ENCODE data around the gene AP3B1.

AP3B1 gene

DNA sequence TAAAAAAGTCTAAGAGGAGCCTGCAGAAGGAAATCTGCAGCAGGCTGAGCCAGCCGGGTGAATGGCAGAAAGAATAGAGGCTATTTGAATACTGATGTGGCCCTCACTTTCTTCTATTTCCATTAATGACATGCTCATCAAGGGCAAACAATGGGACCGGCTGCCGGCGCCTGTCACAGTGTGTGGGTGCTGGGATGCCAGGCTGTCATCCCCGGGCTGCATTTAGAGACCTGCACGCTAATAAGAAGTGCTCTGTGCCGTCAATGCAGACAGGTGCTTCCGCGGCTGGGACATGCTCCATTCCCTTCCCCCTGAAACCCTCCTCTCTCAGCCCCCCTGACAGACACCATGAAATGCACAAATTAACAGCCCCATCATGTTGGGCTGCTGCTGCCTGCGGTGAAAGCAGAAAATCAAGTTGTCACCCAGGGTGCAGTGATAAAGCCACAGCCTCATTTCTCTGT, 300.6 kb downstream of the AP3B1 start:
- no peak overlapping the region for H3K27ac ChIP-seq (ENCODE audit: low read depth, low read length, poor library complexity, severe bottlenecking)
- H3K79me2 ChIP-seq (ENCODE audit: insufficient read depth, low read length): no peaks in the 10 kb centered on the region
- H3K9me2 ChIP-seq (ENCODE audit: low read depth, low read length): no peaks in the 10 kb centered on the region
- no peak for TF ChIP-seq CTCF (IDR thresholded peaks at IDR 0.05; ENCODE audit: low read length)
- no peak for TF ChIP-seq EZH2 (IDR thresholded peaks at IDR 0.05; ENCODE audit: borderline replicate concordance, low read length)
- no peaks in the 10 kb centered on the region for H4K20me1 ChIP-seq (ENCODE audit: insufficient read depth, low read length)
- no peaks in the 10 kb centered on the region for H3K9me3 ChIP-seq (ENCODE audit: low read length)
- no peak overlapping the region for H3K9ac ChIP-seq (ENCODE audit: low read length)
- H2AFZ ChIP-seq (ENCODE audit: low read length): no peak overlapping the region
- H3K4me2 ChIP-seq (ENCODE audit: low read length): no peak overlapping the region
- H3K36me3 ChIP-seq (ENCODE audit: insufficient read depth, low read length): no peaks in the 10 kb centered on the region
- H3K27me3 ChIP-seq (ENCODE audit: insufficient read depth, low read length): no peaks in the 10 kb centered on the region
- H3K4me3 ChIP-seq (ENCODE audit: low read depth, low read length, poor library complexity, severe bottlenecking): no peak overlapping the region
- no peaks in the 10 kb centered on the region for H3K4me1 ChIP-seq (ENCODE audit: insufficient read depth, low read length, severe bottlenecking)
- no peaks in the 10 kb centered on the region for H3F3A ChIP-seq (ENCODE audit: insufficient read depth, low read length)

GRCh38 chr5:77993141-77993854, 301.2 kb downstream of the AP3B1 start:
- Histone ChIP-seq H3K27ac (ENCODE audit: low read depth, low read length, poor library complexity, severe bottlenecking) (no peak overlapping the region), H3K79me2 (ENCODE audit: insufficient read depth, low read length) (no peaks in the 10 kb centered on the region), H3K36me3 (ENCODE audit: insufficient read depth, low read length) (no peaks in the 10 kb centered on the region), H3K4me2 (ENCODE audit: low read length) (no peak overlapping the region), H3F3A (ENCODE audit: insufficient read depth, low read length) (no peaks in the 10 kb centered on the region), H3K9me2 (ENCODE audit: low read depth, low read length) (no peaks in the 10 kb centered on the region), H3K9me3 (ENCODE audit: low read length) (no peaks in the 10 kb centered on the region), H3K27me3 (ENCODE audit: insufficient read depth, low read length) (no peaks in the 10 kb centered on the region), H2AFZ (ENCODE audit: low read length) (no peak overlapping the region), H4K20me1 (ENCODE audit: insufficient read depth, low read length) (no peaks in the 10 kb centered on the region), H3K4me1 (ENCODE audit: insufficient read depth, low read length, severe bottlenecking) (no peaks in the 10 kb centered on the region), H3K9ac (ENCODE audit: low read length) (no peak overlapping the region), H3K4me3 (ENCODE audit: low read depth, low read length, poor library complexity, severe bottlenecking) (no peak overlapping the region)
- TF ChIP-seq CTCF (IDR thresholded peaks at IDR 0.05; ENCODE audit: low read length): no peak
- no peak for TF ChIP-seq EZH2 (IDR thresholded peaks at IDR 0.05; ENCODE audit: borderline replicate concordance, low read length)

GRCh38 chr5:77991084-77991483, 303.4 kb downstream of the AP3B1 start:
- TF ChIP-seq EZH2 (IDR thresholded peaks at IDR 0.05; ENCODE audit: borderline replicate concordance, low read length) (no peak), CTCF (IDR thresholded peaks at IDR 0.05; ENCODE audit: low read length) (peak; percentile 20; the same call in 1 of the 2 replicates)
- Histone ChIP-seq H3K9me3 (ENCODE audit: low read length) (no peaks in the 10 kb centered on the region), H4K20me1 (ENCODE audit: insufficient read depth, low read length) (no peaks in the 10 kb centered on the region), H3K27me3 (ENCODE audit: insufficient read depth, low read length) (no peaks in the 10 kb centered on the region), H3F3A (ENCODE audit: insufficient read depth, low read length) (no peaks in the 10 kb centered on the region), H3K4me2 (ENCODE audit: low read length) (no peak overlapping the region), H3K27ac (ENCODE audit: low read depth, low read length, poor library complexity, severe bottlenecking) (no peak overlapping the region), H3K79me2 (ENCODE audit: insufficient read depth, low read length) (no peaks in the 10 kb centered on the region), H3K9me2 (ENCODE audit: low read depth, low read length) (no peaks in the 10 kb centered on the region), H3K4me1 (ENCODE audit: insufficient read depth, low read length, severe bottlenecking) (no peaks in the 10 kb centered on the region), H3K36me3 (ENCODE audit: insufficient read depth, low read length) (no peaks in the 10 kb centered on the region), H2AFZ (ENCODE audit: low read length) (no peak overlapping the region), H3K9ac (ENCODE audit: low read length) (no peak overlapping the region), H3K4me3 (ENCODE audit: low read depth, low read length, poor library complexity, severe bottlenecking) (no peak overlapping the region)

Data from OCI-LY1 (cell line).